DMS53 (cell line): ENCODE measurements around the gene SULF2.

Experiments
- DNase-seq: peaks from one replicate; lab custom pipeline; 2025; lab: John Stamatoyannopoulos, UW

The SULF2 gene

GRCh38 chr20:47642624-47643023 is 142.7 kb downstream of the SULF2 start:
- peak; percentile 50 for DNase-seq

DNA sequence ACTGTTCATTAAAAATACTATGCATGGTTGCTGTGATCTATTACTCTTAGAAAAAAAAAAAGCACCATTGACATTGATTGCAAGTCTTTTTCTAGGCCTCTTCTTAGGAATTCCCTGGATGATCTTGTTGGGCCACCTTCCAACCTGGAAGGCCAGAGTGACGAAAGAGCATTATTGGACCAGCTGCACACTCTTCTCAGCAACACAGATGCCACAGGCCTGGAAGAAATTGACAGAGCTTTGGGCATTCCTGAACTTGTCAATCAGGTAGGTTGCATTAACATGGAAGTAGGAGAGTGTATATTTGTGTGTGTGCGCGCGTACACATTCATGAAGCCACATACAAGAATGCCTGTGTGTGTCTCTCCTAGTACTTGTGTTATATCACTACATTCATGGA is 143.2 kb downstream of the SULF2 start:
- no peak for DNase-seq

GRCh38 chr20:47638851-47639250 is 146.4 kb downstream of the SULF2 start:
- no peak for DNase-seq

- DNase-seq: no peak
These were observed 150.0 kb downstream of the SULF2 start for GRCh38 chr20:47635256-47635655.

DNA sequence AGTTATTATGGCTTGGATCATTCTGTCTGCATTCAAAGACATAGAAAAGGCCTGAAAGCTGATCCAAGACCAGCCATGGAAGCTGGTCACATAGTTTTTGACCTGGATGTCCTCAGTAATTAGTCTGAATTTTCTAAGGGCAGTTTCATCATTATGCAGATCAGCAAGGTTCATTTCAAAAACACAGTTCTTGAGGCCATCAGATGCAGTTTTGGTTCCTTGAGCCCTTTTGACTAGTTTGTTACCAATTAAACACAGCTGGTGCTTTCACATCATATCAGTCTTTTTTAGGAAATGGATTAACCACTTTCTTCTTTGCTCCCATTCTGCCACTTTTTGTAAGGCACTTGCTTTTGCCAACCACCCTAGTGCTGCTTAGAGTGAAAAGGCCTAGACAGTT is 154.2 kb downstream of the SULF2 start:
- DNase-seq: no peak

DNA sequence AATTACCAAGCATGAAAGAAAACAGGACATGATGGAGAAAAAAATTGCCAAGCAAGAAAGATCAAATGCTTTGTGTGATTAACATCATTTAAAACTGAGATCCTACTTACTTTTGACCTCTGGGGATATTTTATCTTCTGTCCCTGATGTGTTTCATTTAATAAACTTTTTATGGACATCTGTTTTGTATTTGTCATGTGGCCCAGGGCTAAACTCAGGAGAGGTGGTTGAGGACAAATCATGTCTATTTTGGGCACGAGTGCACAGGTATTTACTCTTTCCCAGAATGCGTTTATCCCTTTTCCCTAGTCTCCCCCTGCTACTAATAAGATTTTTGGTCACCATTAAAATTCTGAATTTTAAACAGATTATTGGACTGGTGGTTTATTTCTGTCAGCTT is 155.4 kb downstream of the SULF2 start:
- DNase-seq: no peak

DNA sequence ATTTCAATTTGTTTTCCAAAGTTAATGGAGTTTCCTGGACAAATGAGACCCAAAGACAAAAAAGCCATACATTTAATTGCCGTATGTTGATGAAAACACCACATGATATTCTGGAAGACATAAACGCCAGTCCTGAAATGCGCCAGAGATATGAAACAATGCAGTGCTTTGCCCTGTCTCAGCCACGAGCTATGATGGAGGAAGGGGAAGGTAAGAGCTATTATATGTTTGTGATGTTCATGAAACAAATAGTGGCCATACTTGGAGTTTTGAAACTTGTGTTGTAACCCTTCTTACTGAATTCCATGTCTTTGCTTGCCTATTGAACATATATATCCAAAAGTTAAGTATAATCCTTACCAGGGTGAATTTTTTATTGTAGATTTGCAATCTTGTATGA is 157.7 kb downstream of the SULF2 start:
- DNase-seq: no peak

GRCh38 chr20:47623206-47623605 is 162.1 kb downstream of the SULF2 start:
- no peak for DNase-seq

GRCh38 chr20:47622118-47622665 is 163.1 kb downstream of the SULF2 start:
- no peak for DNase-seq

DNA sequence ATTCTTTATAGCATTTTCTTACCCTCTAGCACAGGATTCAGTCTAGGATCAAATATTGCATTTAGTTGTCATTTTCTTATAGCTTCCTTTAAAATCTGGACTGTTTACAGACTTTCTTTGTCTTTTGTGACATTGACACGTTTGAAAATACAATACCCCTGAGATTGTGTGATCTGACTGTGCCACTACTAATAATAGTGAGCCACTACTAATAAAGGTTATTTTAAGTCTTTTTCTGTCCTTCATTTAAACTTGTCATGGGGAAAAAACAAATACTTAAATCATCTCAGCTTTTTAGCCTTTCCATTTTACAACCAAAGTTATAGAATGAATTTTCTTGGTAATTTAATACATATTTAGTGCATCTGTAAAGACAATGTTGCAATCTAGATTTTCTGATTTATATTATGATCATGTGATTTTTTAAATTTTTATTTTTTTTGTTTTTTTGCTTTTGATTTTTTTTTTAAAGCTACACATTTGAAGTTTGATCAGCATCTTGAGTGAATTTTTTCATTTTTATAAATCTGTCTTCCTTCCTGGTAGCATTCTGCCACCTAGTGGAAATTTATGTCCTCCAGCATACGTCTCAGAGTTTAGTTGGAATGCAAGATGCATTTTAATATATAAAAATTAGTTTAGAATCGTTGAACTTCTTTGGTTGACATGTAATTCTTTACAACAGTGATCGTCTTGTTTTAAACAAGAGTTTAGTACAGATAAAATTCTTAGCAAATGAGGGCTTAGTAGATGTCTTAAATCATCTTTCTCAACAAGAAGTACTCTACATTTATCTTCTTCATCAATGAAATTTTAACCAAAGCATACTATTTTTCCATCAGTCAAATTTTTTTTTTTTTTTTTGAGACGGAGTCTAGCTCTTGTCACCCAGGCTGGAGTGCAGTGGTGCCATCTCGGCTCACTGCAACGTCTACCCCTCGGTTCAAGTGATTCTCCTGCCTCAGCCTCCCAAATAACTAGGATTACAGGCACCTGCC is 164.2 kb downstream of the SULF2 start:
- peak; percentile 83 for DNase-seq

DNA sequence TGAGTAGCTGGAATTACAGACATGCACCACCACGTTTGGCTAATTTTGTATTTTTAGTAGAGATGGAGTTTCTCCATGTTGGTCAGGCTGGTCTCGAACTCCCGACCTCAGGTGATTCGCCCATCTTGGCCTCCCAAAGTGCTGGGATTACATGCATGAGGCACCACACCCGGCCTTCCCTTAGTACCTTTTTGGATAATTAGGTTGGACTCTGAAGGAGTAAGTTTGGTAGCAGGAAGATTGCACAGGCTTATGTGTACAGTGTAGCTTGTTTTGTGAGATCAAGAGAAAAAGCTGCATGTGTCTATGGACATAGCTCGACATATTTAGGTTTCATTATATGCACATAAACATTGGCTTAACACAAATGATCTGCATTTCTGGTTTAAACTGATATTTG is 166.8 kb downstream of the SULF2 start:
- no peak for DNase-seq

DNA sequence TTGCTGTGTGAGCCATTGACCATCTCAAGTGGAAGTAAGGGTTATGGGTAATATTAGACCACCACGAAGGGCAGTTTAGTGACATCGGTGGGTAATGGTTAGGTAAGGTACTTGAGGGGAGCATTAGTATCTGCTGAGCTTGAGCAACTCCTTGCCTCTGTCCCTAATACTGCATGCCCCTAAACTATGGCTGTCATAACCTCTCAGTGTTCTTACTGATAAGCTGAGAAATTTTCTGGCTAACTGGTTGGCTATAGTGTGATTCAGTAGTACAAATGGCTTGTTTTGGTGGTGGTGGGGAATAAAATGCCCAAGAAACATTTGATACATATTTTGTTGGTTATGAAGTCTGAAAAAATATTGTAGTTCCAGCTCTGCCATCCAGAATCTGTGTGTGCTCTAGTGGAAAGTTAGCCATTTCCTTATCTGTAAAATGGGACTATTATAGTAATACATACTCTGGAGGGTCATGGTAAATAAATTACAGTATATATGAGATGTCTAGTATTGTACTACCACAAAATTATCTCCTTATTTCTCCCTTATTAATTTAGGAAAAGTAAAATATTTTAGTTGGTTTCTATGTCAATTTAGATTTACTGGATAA is 170.5 kb downstream of the SULF2 start:
- no peak for DNase-seq

GRCh38 chr20:47612670-47613069 is 172.6 kb downstream of the SULF2 start:
- DNase-seq: no peak

GRCh38 chr20:47611785-47612184 is 173.5 kb downstream of the SULF2 start:
- no peak for DNase-seq

DNA sequence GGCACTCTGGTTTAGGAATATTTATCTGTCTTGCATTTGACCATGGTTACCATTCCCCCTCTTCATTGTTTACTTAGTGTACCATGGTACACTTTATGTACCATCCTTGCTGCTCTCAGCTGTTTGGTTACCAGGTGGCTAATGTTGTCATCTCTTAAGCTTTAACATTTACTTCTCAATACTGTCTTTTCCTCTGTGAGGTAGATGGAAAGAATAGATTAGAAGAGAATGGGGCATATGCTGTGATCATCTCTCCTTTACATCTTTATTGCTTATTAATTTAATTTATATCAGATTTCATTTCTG is 174.4 kb downstream of the SULF2 start:
- peak; percentile 48 for DNase-seq

DNA sequence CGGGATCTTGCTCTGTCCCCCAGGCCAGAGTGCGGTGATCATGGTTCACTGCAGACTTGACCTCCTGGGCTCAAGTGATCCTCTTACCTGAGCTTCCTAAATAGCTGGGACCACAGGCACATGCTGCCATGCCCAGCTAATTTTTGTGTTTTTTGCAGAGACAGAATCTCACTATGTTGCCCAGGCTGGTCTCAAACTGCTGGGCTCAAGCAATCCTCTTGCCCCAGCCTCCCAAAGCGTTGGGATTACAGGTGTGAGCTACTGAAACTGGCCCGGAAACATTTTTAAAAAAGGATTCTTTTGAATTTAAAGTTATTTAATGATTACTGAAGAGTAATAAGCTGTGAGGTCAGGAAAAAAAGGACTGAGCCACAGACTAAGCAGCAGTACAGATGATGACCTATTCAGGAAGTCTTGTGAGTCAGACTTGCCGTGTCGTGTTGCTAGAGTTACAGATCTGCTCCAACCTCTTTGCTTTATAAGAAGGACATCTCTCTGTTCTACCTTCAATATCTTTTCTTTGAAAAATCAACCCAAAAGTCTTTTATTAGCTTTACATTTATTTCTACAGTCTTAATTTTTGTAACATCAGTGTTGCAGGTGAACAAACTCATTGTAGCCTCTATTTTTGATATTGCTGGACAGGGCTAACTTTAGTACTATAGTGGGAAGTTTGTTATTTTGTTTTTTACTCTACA is 174.9 kb downstream of the SULF2 start:
- peak; percentile 75 for DNase-seq

- no peak for DNase-seq
These were observed 176.3 kb downstream of the SULF2 start for GRCh38 chr20:47609001-47609400.
